Measurements from ENCODE around the gene PLEKHM3.
"Not testable (repeated sequence)": the region's sequence is repeated elsewhere in the genome, so short reads cannot be mapped to it uniquely, and the experiment has no call there.

Gene PLEKHM3

DNA sequence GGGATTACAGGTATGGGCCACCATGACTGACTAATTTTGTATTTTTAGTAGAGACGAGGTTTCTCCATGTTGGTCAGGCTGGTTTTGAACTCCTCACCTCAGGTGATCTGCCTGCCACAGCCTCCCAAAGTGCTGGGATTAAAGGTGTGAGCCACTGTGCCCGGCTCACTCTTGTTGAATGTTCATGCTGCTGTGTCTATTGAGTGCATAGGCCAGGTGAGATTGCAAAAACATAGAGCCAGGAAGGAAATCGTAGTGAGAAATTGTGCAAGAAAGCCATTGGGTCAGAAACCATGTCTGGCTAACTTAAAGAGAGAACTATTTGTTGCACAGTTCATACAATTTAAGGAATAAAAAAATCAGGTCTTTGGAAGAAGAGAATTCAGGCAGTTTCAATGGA lies 210.1 kb downstream of the PLEKHM3 start:
- no peak for DNase-seq

GRCh38 chr2:207813942-207814341 lies 211.4 kb downstream of the PLEKHM3 start:
- no peak for DNase-seq

- no peak for DNase-seq
These were observed 212.0 kb downstream of the PLEKHM3 start for GRCh38 chr2:207813221-207813916.

GRCh38 chr2:207812726-207813080 lies 212.6 kb downstream of the PLEKHM3 start:
- no peak for DNase-seq

DNA sequence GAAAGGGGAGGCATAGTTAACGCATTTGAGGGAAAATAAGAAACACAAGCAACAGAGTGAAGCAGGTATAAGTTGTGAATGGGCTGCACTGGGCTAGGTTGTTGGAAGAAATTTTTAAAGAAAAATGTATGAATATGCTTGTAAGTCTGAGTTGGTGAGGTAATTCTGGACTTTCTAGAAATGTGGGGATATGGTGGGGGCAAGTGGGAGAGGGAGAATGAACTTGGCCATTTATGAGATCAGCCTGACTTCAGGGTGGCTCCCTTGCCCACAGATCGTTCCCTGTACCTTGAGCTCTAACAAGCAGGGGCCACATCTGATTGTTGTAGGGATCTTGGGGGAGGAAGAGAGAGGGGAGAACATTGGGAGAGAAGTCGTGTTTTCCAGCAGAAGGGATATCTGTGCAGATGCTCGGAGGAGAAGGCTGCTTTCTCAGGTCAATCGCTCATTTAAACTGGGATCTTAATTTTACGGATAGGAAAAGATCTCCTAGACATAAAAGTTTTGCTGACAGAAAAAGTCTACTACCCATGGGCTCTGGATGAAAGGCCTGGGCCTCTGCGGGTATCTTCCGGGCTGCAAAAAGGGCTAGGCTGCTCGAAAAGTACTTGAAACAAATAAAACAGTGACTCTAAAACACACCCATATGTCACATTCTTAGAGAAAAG lies 213.1 kb downstream of the PLEKHM3 start:
- no peak for DNase-seq

- DNase-seq, result not testable (repeated sequence)
These were observed 213.7 kb downstream of the PLEKHM3 start for GRCh38 chr2:207811658-207812057.

DNA sequence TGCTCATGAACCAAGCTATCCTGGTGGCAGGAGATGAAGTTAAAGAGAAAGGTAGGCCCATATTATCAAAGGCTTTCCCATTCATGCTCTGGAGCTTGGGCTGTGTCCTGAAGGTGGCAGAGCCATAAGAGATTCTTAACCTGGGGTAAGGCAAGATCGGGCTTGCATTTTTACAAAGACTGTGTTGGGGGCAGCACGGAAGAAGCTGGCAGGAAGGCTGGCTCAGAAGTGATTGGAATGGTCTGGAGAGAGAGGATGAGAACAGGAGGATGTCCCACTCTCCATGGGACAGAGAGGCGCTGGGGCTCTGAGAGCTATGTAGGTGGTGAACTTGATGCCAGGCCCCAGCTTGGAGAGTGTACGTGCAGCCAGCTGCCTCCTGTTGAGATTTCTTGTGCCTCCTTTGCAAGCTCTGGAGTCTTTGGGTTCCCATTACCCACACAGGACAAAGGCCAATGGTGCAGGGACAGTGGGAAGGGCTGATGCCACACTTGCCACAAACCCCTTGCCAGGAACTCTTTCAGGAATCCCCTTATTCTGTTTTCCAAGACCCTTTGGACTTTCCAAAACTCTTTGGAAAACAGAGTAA lies 215.0 kb downstream of the PLEKHM3 start:
- no peak for DNase-seq

DNA sequence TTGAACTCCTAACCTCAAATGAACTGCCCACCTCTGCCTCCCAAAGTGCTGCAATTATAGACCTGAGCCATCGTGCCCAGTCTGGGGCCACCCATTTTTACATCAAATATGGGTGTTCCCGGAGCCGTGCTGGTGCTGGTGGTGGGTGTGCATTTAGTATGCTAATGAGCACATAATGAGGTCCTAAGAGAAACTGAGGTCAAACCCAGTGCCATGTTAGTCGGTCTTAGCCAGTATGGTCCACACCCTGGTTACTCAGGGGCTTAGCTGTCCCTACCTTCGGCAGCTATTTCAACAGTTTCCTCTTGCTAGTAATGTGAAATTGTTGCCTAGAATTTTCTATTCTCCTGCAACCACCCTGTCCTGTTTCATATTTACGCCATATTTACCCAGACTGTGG lies 217.2 kb downstream of the PLEKHM3 start:
- no peak for DNase-seq

GRCh38 chr2:207807516-207807915 lies 217.8 kb downstream of the PLEKHM3 start:
- DNase-seq, result no peak

DNA sequence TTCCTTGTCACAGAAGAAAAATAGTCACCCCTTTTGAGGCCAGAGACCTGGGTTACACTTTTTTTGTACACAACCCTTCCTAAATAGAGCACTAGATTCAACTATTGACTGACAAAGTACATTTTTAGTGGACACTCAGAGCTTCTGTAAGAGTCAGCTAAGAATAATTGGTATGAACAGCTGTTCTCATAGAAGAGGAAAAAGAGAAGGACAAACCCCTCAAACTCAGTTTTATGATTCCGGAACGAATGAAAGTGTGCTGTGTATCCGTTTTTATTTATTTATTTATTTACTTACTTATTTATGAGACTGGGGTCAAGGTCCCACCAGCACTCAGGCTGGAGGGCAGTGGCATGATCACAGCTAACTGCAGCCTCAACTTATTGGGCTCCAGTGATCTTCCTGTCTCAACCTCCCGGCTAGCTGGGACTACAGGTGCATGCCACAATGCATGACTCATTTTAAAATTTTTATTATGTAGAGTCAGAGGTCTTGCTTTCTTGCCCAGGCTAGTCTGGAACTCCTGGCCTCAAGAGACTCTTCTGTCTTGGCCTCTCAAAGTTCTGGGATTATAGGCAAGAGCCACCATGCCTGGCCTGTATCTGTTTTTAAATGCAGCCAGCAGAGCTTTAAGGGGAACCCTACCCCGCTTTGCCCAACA lies 219.6 kb downstream of the PLEKHM3 start:
- DNase-seq, result no peak

DNA sequence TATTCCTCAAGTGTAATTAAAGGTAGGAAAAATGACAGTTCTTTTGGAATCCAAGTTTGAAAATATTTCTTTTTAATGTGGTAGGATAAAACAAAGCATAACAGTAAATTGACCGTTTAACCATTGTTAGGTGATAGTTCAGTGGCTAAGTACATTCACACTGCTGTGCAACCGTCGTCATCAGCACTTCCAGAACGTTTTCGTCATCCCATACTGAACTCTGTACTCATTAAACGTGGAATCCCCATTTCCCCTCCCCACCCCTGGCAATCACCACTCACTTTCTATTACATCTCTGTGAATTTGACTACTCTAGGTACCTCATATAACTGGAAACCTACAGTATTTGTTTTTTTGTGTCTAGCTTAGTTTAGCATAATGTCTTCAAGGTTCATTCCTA lies 222.7 kb downstream of the PLEKHM3 start:
- DNase-seq, result no peak

GRCh38 chr2:207801259-207801658 lies 224.1 kb downstream of the PLEKHM3 start:
- no peak for DNase-seq

DNA sequence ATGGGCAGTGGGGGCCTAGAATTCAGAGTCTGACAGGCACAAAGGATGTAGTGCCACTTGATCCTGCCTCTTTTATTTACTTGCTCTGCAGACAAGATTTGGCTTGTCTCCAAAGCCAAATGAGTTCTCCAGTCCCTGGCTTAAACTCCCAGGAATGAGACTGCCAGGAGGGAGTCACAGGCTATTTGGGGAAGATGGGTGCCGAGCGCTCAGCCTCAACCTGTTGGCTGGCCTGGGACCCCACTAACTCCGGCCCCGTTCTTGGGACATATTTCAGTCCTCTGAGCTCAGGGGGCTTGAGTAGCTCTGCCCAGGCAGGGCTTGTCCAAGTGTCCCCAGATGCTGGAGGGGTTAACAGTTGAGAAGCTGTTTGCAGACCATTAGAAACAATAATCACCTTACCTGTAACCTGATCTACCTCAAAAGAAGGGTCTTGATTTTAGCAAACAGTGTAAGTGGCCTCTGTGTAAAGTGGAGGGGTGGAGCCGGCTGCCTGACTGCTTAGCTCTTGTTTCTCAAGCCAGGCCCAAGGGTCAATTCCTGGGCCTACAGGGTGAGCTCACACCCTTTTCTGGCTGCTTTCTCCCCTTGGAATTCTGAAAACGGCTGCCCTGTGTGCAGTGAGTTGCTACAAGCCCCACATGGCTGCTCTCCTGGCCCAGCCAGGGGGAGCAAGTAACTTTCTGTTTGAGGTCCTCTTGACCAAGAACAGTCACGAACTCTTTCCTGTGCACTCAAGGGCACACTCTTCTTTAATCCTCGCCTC lies 228.6 kb downstream of the PLEKHM3 start:
- DNase-seq, result no peak

DNA sequence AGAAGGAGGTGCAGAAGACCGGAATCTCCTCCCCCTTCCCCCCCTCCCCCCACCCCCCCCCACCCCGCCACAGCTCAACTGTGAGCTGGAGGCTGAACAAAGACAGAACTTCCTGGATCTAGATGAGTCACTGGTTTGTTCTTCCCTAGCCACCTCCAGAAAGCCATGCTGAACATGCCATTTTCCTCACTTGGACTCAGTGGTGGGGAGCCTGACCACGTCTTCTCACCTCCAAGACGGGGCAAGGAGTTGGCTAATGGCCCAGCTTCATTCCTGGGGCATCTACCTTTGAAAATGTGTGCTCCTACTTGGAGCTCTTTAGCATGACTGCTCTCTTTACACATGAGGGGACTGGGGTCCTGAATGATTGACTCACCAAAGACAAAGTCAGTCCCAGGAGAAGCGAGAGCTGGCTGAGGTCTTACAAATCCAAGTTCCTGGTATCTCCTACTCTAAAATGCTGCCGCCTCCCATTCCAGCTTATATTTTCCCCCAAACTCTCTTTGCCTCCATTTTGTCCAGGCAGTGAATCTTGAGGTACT lies 233.0 kb downstream of the PLEKHM3 start:
- no peak for DNase-seq

- DNase-seq, result no peak
These were observed 233.6 kb downstream of the PLEKHM3 start for GRCh38 chr2:207791579-207792243.

- DNase-seq, result no peak
These were observed 234.4 kb downstream of the PLEKHM3 start for GRCh38 chr2:207790898-207791297.

GRCh38 chr2:207787800-207788199 lies 237.5 kb downstream of the PLEKHM3 start:
- DNase-seq, result no peak

DNA sequence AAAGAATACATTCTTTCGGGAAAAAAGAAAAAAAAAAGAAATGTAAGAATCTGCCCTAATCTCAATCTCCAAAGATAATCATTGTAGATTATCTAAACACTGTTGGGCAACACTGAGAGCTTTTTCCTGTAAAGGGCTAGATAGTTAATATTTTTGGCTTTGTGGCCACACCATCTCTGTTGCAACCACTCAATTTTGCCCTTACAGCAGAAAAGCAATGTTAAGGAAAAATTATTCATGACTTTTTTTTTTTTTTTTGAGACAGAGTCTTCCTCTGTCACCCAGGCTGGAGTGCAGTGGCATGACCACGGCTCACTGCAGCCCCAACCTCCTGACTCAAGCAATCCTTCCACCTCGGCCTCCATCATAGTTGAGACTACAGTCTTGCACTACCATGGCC lies 238.3 kb downstream of the PLEKHM3 start:
- DNase-seq, result no peak

- DNase-seq, result no peak
These were observed 240.4 kb downstream of the PLEKHM3 start for GRCh38 chr2:207784898-207785297.

- no peak for DNase-seq
These were observed 241.8 kb downstream of the PLEKHM3 start for GRCh38 chr2:207783514-207783913.

DNA sequence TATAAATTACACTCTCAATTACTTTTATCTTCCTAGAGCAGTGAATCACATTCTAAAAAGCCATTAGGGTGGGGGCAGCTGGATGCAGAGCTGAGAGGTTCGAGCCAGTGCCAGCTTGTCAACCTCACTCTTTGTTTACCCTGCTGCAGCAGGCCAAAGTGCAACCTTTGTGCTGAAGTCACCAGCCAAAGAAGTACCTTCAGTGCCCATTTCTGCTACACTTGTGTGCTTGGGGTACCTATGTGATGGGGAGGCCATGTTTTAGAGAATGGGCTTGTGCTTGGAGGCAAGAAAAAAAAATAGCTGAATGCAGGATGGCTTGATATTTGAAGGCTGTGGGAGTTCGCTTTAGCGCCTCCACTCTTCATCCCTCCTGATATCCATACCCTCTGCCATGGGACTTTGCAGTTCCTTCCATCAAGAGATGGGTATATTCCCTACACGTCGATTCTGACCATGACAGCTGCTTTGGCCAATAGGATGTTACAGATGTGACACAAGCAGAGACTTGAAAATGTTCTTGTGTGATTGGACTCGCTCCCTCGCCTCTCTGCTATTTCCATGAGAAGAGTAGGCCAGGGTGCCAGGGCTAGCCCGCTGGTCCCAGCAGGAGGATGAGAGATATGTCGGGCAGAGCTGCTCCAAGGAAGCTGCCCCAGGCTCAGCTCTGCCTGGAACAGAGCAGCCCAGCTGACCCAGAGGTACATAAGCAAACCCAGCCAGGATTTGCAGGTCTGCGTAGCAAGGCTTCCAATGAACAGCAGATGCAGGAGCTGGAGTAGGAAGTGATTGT lies 242.9 kb downstream of the PLEKHM3 start:
- DNase-seq, result no peak

All from KG1 (cell line).